ENCODE data around the gene DEPDC1B. TPM values are rescaled to one million over a fixed set of nuclear protein-coding genes. Genes with fewer than 3 reads are reported as not detected.
"Not testable (repeated sequence)": the region's sequence is repeated elsewhere in the genome, so short reads cannot be mapped to it uniquely, and the experiment has no call there.

The DEPDC1B gene
- total RNA-seq, 1 donor from 2014 or later, result 21.4 TPM

DNA sequence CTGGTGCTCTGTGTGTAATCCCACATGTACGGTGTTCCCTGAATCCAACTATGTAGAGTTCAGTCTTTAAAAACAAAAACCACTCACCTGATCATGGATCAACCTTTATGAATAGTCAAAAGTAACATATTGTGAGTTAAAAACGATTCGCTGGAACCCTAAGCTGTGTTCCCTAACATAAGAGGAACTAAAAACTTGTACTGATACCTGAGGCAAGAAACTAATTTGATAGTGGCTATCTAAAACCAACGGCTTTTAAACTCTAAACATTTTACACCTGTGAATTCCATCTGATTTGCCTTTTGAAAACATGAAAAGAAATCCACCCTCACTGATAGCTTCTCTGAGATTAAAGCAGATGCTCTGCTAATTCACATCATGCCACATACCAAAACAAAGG is 101.5 kb downstream of the DEPDC1B start:
- DNase-seq (ENCODE audit: low read depth), result no peak
- H3K4me3 ChIP-seq (ENCODE audit: low read depth, low read length), result no peak overlapping the region
- TF ChIP-seq, protein P1, sequence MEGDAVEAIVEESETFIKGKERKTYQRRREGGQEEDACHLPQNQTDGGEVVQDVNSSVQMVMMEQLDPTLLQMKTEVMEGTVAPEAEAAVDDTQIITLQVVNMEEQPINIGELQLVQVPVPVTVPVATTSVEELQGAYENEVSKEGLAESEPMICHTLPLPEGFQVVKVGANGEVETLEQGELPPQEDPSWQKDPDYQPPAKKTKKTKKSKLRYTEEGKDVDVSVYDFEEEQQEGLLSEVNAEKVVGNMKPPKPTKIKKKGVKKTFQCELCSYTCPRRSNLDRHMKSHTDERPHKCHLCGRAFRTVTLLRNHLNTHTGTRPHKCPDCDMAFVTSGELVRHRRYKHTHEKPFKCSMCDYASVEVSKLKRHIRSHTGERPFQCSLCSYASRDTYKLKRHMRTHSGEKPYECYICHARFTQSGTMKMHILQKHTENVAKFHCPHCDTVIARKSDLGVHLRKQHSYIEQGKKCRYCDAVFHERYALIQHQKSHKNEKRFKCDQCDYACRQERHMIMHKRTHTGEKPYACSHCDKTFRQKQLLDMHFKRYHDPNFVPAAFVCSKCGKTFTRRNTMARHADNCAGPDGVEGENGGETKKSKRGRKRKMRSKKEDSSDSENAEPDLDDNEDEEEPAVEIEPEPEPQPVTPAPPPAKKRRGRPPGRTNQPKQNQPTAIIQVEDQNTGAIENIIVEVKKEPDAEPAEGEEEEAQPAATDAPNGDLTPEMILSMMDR (conservative IDR thresholded peaks at IDR 0.05; ENCODE audit: low read depth, low read length), result no peak

DNA sequence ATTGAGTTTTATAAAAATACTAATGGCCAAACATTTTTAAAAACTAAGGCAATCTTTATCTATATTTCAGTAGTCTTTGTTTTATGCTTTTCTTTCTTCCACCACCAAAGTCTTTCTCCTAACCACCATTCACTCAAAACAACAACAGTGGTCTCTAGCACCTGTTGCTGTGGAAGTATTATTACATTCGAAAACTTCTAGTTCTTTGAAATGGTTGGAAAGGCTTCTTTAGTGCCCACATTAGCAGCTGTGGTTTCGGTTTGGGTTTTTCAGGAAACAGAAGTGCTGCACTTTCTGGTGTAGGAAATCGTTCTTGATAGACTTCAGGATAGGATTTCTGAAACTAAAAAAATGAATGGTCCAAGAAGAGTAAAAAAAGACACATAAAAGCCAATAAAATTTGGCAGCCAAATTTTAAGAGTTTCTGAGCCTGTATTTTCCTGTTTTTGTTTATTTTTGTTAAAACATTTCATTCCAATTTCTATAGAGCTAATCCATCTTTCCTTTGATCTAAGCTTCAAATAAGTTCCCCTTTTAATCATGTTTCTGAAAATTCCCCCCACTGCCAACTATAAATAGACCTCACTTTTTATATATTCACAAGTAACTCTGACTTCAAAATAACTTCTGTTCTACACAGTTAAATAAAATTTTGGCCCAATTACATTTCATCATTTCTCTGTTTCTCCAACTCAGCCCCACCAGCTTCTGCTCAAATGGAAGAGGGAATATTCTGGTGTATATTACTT is 102.2 kb downstream of the DEPDC1B start:
- TF ChIP-seq, protein P1 (conservative IDR thresholded peaks at IDR 0.05; ENCODE audit: low read depth, low read length), result no peak
- no peak for DNase-seq (ENCODE audit: low read depth)
- H3K4me3 ChIP-seq (ENCODE audit: low read depth, low read length), result no peak overlapping the region

DNA sequence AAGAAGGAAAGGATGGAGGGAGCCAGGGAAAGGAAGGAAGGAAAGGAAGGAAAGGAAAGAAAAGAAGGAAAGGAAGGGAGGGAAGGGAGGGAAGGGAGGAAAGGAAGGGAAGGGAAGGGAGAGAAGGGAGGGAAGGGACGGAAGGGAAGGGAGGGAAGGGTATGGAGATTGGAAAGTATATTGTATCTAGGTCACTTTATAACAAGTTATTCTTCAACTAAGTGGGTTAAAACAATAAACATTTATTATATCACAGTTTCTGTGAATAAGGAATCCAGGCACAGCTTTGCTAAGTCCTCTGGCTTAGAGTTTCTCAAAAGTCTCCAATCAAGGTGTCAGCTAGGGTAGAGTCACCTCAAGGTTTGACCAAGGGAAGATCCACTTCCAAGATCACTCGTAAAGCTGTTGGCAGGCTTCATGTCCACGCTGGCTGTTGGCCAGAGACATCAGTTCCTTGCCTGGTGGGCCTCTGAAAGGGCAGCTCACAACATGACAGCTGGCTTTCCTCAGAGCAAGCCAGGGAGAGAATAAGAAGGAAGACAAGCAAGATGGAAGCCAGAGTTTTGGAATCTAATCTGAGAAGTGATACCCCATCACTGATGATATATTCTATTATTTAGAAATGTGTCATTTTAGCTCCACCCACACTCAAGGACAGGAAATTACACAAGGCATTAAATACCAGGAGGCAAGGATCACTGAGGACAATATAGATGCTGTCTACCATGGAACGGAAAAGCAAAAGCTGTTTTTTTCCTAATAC is 105.1 kb downstream of the DEPDC1B start:
- no peak for DNase-seq (ENCODE audit: low read depth)
- H3K4me3 ChIP-seq (ENCODE audit: low read depth, low read length), result no peak overlapping the region
- TF ChIP-seq, protein P1 (conservative IDR thresholded peaks at IDR 0.05; ENCODE audit: low read depth, low read length), result no peak

DNA sequence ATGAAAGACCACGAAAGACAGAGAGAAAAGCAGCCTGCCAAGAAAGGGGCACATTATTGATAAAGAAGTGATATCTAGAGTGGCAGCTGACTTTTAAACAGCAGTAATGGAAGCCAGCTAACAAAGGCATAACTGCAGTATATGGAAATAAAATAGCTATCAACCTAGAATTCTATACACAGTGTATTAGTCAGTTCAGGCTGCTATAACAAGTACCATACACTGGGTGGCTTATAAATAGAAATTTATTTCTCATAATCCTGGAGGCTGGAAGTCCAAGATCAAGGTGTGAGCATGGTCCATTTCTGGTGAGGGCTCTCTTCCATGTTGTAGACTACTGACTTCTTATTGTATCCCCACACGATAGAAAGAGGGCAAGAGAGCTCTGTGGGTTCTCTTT is 109.8 kb downstream of the DEPDC1B start:
- H3K4me3 ChIP-seq (ENCODE audit: low read depth, low read length), result no peak overlapping the region
- TF ChIP-seq, protein P1 (conservative IDR thresholded peaks at IDR 0.05; ENCODE audit: low read depth, low read length), result no peak
- DNase-seq (ENCODE audit: low read depth), result no peak

DNA sequence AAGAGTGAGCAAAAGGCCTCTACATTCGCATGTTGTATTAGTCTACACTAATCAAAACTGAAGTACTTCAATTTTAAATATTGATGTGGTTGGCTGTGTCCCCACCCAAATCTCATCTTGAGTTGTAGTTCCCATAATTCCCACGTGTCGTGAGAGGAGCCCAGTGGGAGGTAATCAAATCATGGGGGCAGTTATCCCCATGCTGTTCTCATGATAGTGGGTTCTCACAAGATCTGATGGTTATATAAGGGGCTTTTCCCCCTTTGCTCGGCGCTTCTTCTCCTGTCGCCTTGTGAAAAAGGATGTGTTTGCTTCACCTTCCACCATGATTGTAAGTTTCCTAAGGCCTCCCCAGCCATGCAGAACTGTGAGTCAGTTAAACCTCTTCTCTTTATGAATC is 112.7 kb downstream of the DEPDC1B start:
- not testable (repeated sequence) for H3K4me3 ChIP-seq (ENCODE audit: low read depth, low read length); DNase-seq (ENCODE audit: low read depth)

DNA sequence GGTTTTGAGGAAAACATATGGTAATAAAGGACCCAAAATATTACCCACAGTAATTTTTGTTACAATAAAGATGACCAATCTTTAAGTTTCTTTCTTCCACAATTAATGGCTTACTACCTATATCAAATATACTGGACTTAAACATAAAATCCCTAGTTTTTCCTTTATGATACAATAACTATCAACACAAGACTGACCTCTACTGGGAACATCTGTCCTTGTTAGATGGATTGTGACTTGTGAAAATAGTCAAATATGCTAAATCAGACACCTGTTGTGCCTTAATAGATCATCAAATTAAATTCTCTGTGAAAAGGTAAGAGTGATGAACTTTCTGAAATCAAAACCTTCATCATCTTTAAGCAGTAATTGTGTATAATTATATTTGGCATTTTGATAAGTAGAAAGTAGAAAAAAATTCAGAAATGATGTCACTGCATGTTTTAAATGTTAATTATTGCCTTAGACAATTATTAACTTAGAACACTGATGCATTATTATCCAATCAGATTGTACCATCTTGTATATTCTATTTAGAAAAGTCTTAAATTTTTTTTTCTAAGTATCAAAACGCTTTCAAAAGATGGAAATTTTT is 113.6 kb downstream of the DEPDC1B start:
- TF ChIP-seq, protein P1 (conservative IDR thresholded peaks at IDR 0.05; ENCODE audit: low read depth, low read length), result peak; percentile 50
- DNase-seq (ENCODE audit: low read depth), result peak; percentile 16
- no peak overlapping the region for H3K4me3 ChIP-seq (ENCODE audit: low read depth, low read length)

DNA sequence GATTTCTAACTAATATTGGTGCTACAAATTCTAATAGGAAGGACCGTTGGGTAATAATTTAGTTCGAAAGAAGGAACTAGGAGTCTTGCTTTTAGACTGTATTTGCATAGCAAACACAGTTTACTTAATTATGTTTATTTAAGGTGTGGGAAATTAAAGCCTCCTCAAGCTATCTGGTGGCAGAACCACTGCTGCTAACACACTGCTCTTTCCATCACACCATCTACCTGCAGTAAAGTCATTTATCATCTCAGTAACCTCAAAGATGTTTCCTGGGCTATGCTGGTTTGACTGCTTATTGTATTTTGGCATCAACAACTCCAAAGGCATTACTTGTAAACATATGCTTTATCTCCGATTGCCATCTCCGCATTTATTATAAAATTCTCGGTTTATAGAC is 114.3 kb downstream of the DEPDC1B start:
- H3K4me3 ChIP-seq (ENCODE audit: low read depth, low read length), result no peak overlapping the region
- DNase-seq (ENCODE audit: low read depth), result no peak
- TF ChIP-seq, protein P1 (conservative IDR thresholded peaks at IDR 0.05; ENCODE audit: low read depth, low read length), result no peak
